ENCODE results near the gene C1QTNF6.

Gene C1QTNF6

GRCh38 chr22:37194750-37195149, 6.7 kb upstream of the C1QTNF6 start:
- no peak for DNase-seq (ENCODE audit: low read depth)
- no peak overlapping the region for H3K4me3 ChIP-seq (ENCODE audit: low read depth, low read length)
- no peak for TF ChIP-seq CTCF (IDR thresholded peaks at IDR 0.05; ENCODE audit: insufficient read depth, low read depth, low read length, missing control alignments)

- peak; percentile 49 for DNase-seq (ENCODE audit: low read depth)
- TF ChIP-seq CTCF (IDR thresholded peaks at IDR 0.05; ENCODE audit: insufficient read depth, low read depth, low read length, missing control alignments): no peak
- H3K4me3 ChIP-seq (ENCODE audit: low read depth, low read length): no peak overlapping the region
These were observed 5.7 kb upstream of the C1QTNF6 start for GRCh38 chr22:37193629-37194191.

DNA sequence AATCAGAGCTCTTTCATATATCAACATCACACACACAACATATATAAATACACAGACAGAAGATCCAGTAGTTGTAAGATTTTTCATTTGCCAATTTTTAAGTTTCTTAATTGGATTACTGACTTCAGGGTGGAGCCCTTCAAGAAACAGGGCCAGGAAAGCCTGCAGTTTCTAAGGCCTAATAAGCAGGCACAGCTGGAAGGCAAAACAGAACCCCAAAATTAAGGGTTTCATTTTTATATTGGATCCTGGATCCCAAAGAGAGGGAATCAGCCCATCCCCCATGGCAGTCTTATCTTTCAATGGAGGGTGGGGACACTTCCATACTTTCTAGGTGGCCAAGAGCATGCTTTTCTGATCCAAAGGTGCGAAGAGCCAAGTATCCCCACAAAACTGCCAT, 4.7 kb upstream of the C1QTNF6 start:
- TF ChIP-seq CTCF (IDR thresholded peaks at IDR 0.05; ENCODE audit: insufficient read depth, low read depth, low read length, missing control alignments): no peak
- H3K4me3 ChIP-seq (ENCODE audit: low read depth, low read length): no peak overlapping the region
- DNase-seq (ENCODE audit: low read depth): no peak

- no peak overlapping the region for H3K4me3 ChIP-seq (ENCODE audit: low read depth, low read length)
- no peak for DNase-seq (ENCODE audit: low read depth)
- TF ChIP-seq CTCF (IDR thresholded peaks at IDR 0.05; ENCODE audit: insufficient read depth, low read depth, low read length, missing control alignments): no peak
These were observed 4.2 kb upstream of the C1QTNF6 start for GRCh38 chr22:37192204-37192603.

- no peak for DNase-seq (ENCODE audit: low read depth)
- H3K4me3 ChIP-seq (ENCODE audit: low read depth, low read length): no peak overlapping the region
- no peak for TF ChIP-seq CTCF (IDR thresholded peaks at IDR 0.05; ENCODE audit: insufficient read depth, low read depth, low read length, missing control alignments)
These were observed 2.3 kb upstream of the C1QTNF6 start for GRCh38 chr22:37190262-37190780.

GRCh38 chr22:37188901-37189466, 937 bp upstream of the C1QTNF6 start:
- no peak overlapping the region for H3K4me3 ChIP-seq (ENCODE audit: low read depth, low read length)
- DNase-seq (ENCODE audit: low read depth): no peak
- TF ChIP-seq CTCF (IDR thresholded peaks at IDR 0.05; ENCODE audit: insufficient read depth, low read depth, low read length, missing control alignments): no peak

DNA sequence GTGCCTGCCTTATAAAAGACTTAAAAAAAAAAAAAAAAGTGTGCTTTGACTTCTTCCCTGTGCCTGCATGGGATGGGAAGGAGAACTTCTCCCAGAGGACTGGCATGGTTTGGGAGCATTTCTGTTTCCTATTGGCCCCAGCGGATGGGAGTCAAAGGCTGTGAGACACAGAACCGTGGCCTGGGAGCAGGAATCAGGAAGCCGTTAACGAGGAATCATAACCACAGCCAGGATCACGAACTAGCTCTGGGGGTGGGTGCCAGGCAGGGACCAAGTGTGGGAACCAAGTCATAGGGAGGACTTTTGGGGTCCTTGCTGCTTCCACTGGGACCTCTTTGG, 526 bp downstream of the C1QTNF6 start:
- TF ChIP-seq CTCF (IDR thresholded peaks at IDR 0.05; ENCODE audit: insufficient read depth, low read depth, low read length, missing control alignments): no peak
- no peak for DNase-seq (ENCODE audit: low read depth)
- no peak overlapping the region for H3K4me3 ChIP-seq (ENCODE audit: low read depth, low read length)

Measured in GM12865 (cell line).